Left kidney (tissue), 2 donors: Measurements from ENCODE around the gene DNAJC27. TPM values are rescaled to one million over a fixed set of nuclear protein-coding genes. Genes with fewer than 3 reads are reported as not detected.

Source experiments
- DNase-seq: peaks from one replicate; pipeline ENCODE4 v3.0.0-alpha.2; 2013
- polyA plus RNA-seq: library from polyadenylated mRNA; unstranded; fragments of 120-200 nt; gene quantifications from one replicate; pipeline ENCODE4 v1.2.1, GENCODE V29; 2013; ENCODE audit not compliant: insufficient read length

DNAJC27 gene
- polyA plus RNA-seq, 1 donor: 12.1 TPM

DNA sequence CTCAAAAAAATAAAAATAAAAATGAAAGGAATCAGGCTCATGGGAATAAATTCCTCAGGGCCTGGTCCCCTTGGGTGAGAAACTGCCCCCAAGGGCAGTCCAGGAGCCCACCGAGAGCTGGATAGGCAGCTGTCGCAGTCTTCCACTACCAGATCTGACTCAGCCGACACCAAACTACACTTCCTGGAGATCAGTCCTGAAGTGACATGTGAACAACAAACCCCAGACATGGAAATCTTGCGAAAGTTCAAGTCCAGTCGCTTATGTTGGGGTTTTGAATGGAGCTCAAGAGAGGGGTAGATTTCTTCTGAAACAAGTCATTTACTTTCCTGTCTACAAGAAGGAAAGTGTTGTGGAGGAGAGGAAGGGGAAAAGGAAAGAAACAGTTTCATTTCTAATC lies 64.6 kb downstream of the DNAJC27 start:
- no peak for DNase-seq

DNA sequence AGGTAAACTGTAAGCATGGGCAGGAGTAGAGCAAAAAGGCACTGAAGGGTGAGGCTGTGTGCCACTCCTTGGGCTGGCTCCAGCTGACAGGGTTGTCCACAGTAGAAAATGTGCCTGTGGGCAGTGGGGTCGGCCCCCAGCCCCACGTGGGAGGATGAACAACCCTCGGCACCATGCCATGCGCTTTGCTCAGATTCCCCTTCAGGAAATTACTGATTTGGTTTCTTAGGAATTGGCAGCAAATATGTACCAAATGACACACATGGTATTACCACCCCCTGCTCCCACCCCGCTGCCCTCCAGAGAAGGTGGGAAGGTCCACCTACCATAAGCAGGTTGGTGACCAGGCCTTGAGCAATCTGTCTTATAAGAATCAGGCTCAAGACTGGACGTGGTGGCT lies 65.3 kb downstream of the DNAJC27 start:
- no peak for DNase-seq

- no peak for DNase-seq
These were observed 68.3 kb downstream of the DNAJC27 start for GRCh38 chr2:24903161-24904103.

GRCh38 chr2:24899361-24899910 lies 72.3 kb downstream of the DNAJC27 start:
- DNase-seq: no peak

- DNase-seq: no peak
These were observed 73.3 kb downstream of the DNAJC27 start for GRCh38 chr2:24898122-24899109.

DNA sequence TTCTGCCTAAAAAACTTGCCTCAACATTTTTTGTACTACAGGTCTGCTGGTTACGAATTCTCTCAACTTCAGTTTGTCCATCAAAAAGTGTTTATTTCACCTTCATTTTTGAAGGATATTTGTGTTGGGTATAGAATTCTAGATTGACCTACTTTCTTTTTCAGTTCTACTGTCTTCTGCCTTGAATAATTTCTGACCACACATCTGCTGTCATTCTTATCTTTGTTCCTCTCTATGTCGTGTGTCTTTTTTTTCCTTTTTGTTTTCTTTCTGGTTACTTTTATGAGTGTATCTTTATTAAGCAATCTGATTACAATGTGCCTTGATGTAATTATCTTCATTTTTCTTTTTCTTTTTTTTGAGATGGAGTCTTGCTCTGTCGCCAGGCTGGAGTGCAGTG lies 77.0 kb downstream of the DNAJC27 start:
- no peak for DNase-seq

- DNase-seq: no peak
These were observed 77.8 kb downstream of the DNAJC27 start for GRCh38 chr2:24893934-24894333.

Other genes starting within 250 kb of the DNAJC27 start
- gene PTRHD1, start 178.6 kb downstream of the DNAJC27 start, polyA plus RNA-seq: 33.7 TPM
- gene CENPO, start 178.5 kb downstream of the DNAJC27 start, polyA plus RNA-seq: 25.6 TPM
- gene ADCY3, start 51.7 kb downstream of the DNAJC27 start, polyA plus RNA-seq: 25.8 TPM
- 9.9 TPM for gene EFR3B, start 70.1 kb upstream of the DNAJC27 start, polyA plus RNA-seq
- gene POMC, start 196.6 kb upstream of the DNAJC27 start, polyA plus RNA-seq: 8.4 TPM